NCI-H446 (cell line): ENCODE data around the gene GPATCH8.
"Not testable (repeated sequence)": the region's sequence is repeated elsewhere in the genome, so short reads cannot be mapped to it uniquely, and the experiment has no call there.

Source experiments
- DNase-seq, 2 experiments: peaks; one replicate each; lab custom pipeline; 2025; lab: John Stamatoyannopoulos, UW

GPATCH8 gene

GRCh38 chr17:44374306-44375195 lies 128.7 kb downstream of the GPATCH8 start:
- DNase-seq: no peak

DNA sequence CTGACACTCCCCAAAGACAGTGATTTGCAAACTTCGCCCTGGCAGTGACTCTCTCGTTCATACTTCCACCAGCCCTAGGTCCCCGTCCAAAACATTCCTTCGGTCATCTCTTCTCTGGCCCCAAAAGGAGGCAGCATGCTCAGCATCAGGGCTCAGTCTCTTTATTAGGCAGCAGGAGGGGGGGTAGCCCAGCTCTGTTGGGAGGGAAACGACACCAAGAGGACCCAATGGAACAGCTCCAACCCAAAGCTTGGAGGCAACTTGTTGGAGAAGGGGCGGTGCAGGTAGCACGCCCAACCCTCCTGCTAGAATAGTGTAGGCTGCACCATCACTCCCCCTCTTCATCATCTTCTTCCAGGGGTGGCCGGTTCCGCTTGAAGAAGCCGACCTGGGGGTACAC lies 131.2 kb downstream of the GPATCH8 start:
- DNase-seq: no peak

- not testable (repeated sequence) for DNase-seq
These were observed 133.7 kb downstream of the GPATCH8 start for GRCh38 chr17:44369414-44370023.

GRCh38 chr17:44368391-44369243 lies 134.6 kb downstream of the GPATCH8 start:
- not testable (repeated sequence) for DNase-seq

- DNase-seq: peak in 1 of 2 experiments; percentile 71
These were observed 135.8 kb downstream of the GPATCH8 start for GRCh38 chr17:44367231-44367979.

DNA sequence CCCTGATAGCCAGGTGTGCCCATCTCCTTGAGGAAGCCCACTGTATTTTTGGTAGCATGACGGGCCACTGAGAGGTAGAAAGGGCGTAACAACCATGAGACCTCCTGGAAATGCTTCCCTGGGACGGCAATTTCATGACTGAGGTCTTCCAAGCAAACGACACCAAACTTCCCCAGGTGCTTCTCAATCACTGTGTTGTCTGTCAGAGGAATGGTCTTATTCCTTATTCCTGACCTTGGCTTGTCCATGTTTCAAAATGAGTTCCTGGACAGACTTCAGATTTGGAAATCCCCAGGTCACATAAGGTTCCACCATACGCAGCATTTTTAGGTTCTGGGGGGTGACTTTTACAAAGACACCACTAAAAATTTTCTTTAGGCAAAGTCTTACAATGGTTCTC lies 138.2 kb downstream of the GPATCH8 start:
- DNase-seq: not testable (repeated sequence)

DNA sequence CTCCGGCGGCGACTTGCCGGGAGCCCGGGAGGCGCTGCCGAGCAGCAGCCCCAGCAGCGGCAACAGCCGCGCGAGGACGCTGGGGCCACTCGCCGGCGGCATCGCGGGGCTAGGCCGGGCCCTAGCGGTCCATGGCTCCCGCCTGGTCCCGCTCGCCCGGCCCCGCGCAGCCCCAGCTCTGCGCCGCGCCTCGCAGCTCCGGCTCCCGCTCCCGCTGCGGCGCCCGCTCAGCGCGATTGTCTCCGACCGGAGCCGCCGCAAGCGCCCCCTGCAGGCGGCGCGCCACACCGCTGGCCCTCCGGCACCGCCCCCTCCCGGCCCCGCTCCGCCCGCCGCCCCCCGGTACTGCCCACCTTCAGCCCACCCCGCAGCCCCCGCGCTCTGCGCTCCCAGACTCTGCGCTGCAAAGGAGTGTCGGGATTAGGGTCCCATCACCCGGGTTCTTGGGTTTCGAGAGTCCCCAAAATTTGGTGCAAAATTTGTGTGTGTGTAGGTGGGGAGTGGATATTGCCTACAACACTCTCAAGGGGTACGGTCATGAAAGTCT lies 139.5 kb downstream of the GPATCH8 start, which contains the start of gene FAM171A2:
TSS of gene FAM171A2 (minus strand) at position 241 of the 547 bp plus-strand sequence. CDS start at position 102, 139 bp downstream.
- peak in 1 of 2 experiments; percentile 64 for DNase-seq

DNA sequence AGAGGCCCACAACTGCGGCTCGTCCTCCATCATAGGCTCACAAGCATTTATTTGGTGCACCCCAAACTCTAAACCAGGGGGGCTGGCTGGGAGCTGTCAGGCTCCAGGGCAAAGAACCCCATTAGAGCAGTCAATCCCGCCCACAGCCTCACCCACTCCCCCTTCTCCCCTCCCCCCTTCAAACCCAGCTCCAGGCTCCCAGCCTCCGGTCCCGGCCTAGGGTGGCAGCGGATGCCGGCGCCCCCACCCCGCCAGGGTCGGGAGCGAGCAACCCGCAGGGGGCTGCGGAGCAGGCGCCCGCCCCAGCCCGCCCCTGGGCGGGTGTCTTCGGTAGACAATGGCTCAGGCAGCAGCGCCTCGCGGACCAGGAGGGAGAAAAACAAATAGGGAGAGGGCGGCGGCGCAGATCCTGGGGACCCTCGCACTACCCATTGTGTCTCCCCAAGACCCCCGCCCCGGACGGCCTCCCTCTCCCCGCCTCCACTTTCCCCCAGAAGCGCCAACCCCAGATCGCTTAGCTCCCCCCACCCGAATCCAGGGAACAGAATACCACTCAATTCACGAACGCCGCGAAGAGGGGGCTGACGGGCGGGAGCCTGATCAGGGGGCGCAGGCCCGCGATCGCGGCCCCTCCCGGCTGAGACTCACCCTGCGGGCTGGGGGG lies 140.1 kb downstream of the GPATCH8 start:
- no peak for DNase-seq

DNA sequence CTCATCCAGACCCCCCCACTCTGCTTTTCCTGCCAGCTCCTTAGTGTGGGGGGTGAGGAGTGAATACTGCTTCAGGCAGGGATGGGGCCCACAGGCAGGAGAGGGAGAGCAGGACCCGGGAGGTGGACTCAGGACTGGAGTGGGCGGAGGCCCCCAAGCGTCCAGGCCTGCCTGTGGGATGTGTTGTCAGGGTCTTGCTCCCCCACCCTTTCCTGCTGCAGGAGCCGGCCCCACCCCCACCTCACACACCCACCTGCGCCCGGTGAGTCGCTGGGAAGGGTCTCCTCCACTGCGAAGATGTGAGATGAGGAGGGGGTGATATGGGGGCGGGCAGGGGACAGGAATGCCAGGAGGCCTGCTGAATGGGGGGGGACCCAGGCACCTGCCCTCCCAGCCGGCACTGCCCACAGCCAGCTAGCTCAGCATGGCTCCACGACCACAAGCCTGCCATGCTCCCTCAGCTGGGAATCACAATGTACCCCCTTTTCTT lies 140.7 kb downstream of the GPATCH8 start:
- no peak for DNase-seq

- DNase-seq: peak in 1 of 2 experiments; percentile 7
These were observed 141.6 kb downstream of the GPATCH8 start for GRCh38 chr17:44361292-44362260.

GRCh38 chr17:44360826-44361225 lies 142.4 kb downstream of the GPATCH8 start:
- DNase-seq: no peak

DNA sequence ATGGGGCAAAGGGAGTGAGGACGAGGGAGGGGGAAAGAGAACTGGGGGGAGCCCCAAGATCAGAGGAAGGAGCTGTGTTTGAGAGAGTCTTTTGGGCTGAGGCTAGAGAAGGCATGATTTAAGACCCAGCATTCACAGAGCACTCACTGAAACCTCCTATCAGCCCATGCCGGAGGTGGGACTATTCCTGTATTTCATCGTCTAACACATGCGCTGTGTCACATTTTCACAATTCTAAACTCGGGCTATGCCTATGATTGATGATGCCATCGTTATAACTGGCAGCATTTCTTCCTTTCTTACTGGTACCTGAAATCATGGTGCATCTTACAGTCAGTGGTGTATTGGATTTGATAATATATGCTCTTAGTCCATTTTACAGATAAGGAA lies 143.1 kb downstream of the GPATCH8 start:
- DNase-seq: no peak

DNA sequence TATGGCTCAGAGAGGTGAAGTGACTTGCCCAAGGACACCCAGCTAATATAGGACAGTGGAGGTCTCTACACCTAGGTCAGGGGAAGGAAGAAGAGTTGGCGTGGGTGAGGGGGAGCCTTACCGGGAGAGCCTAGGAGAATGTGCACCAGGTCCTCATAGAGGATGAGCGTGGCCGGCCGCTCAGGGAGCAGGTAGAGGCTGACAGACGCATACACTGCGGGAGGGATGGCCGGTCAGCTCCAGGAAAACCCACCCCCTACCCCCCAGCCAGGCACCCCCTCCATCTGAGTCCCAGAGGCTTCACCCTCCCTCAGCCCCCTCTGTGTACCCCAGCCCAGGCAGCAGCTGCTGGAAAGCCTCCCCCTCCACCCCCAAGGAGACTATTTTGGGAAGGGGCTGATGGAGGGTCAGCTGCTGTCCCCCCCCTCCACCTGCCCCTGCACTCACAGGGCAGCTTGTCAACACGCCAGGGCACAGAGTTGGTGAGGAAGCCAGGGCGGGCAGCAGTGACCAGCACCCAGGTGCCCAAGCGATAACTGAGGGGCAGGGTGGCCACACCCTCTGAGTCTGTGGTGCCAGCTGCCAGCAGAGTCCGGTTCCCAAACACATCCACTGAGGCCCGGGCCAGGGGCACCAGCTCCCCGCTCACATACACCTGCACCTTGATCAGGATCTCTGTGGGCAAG lies 143.6 kb downstream of the GPATCH8 start:
- no peak for DNase-seq

DNA sequence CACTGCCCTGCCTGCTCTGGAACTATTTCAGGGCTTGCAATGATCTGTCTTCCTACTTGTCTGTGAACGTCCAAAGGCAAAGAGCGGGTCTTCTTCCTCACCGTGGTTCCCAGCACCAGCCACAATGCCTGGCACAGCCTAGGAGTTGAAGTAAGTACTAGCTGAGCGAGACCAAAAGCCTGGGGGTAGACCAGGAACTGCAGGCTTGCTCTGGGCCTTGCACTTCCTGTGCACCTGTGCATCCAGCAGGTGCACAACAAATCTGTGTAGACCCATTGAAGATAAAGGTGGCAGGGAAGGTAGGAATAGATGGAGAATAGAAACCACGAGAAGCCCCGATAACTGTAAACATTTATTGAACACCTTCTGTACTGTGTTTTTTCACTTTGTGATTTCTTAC lies 144.2 kb downstream of the GPATCH8 start:
- no peak for DNase-seq

GRCh38 chr17:44358066-44358465 lies 145.1 kb downstream of the GPATCH8 start:
- DNase-seq: no peak

- no peak for DNase-seq
These were observed 147.0 kb downstream of the GPATCH8 start for GRCh38 chr17:44356241-44356640.

DNA sequence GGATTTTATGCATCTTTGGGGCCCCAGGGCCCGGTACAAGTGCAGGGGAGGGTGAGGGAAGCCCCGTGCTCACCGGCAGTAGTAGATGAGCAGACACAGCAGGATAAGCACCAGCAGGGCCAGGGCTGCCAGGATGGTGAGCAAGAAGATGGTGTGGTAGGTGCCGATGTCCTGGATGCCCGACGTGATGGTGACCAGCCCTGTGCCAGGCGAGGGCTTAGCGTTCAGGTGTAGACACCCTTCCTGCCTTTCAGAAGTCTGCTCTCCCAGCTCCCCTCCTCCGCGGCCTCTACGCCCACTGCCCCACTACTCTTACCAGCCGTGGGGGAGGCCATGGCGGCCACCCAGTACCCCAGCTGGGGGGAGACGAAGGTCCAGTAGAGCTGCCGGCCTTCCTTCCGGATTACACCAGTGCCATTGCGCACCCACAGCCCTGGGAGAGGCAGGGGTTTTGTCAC lies 147.5 kb downstream of the GPATCH8 start:
- no peak for DNase-seq
